ENCODE data around the gene GPR37L1.
"Not testable (repeated sequence)": the region's sequence is repeated elsewhere in the genome, so short reads cannot be mapped to it uniquely, and the experiment has no call there.

Gene GPR37L1

DNA sequence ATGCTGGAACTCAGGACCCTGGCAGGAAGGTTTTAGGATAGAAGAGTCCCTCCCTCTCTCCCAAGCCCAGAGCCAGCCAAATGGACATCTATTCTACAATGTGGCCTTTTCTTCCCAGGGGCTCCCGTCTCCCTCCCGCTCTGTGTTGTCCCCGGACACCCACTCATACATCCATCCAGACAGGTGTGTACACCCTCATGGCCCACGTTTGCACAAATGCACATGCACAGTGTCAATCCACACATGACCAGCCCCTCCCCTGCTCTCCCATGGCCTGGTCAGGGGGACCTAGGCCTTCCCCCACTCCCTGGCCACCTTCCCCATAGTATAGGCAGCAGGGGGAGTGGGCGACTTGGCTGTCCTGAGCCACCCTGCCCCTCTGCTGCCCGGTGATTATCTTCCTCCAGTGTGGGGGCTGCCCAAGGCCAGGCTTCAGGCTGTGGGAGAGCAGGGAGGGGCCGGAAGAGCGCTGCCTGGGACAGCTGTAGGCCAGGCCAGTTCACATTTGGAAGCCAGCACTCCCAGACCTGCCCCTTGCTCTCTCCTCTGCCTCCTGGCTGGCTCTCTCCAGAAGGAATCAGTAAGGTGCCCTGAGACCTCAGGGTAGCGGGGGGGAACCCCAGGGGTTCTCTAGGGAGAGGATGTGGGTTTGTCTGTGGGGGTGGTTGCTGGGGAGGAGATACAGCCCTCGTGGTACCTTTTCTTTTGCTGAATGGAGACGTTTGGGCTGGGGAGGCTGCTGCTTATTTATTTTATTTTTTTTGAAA, 41.7 kb downstream of the GPR37L1 start:
- DNase-seq (ENCODE audit: extremely low read depth, low read depth), result no peak

DNA sequence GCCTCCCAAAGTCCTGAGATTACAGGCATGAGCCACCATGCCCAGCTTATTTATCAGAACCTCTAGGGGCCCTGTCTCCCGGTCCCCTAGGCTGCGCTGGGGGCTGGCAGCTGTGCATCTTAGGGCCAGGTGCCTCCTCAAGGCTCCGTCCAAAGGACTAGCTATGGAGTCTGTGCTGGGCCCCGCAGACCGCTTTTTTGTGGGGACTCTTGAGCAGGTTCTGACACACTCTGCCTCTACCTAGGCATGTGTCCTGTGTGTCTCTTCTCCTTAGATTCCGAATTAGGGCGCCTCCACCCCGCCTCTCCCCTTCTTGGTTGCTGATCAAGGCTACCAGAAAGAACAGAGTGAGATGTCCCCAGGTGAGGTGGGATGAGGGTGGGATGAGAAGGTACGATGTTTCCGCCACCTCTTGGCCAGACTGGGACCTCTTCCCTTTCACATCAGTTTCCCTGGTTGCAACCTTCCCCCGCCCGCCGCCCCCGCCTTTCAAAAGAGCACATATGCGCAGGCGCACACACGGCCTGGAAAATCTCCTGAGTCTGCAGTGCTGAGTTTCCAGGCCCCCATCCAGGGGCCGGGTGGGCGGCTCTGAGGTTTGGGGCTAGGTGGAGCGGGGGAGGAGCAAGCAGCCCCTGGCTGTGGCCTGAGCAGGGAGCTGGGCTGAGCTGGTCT, 42.7 kb downstream of the GPR37L1 start:
- no peak overlapping the region for H3K4me3 ChIP-seq (replicated peaks; ENCODE audit: low read depth, low read length)
- no peak for DNase-seq (ENCODE audit: extremely low read depth, low read depth)
- TF ChIP-seq, protein P1, sequence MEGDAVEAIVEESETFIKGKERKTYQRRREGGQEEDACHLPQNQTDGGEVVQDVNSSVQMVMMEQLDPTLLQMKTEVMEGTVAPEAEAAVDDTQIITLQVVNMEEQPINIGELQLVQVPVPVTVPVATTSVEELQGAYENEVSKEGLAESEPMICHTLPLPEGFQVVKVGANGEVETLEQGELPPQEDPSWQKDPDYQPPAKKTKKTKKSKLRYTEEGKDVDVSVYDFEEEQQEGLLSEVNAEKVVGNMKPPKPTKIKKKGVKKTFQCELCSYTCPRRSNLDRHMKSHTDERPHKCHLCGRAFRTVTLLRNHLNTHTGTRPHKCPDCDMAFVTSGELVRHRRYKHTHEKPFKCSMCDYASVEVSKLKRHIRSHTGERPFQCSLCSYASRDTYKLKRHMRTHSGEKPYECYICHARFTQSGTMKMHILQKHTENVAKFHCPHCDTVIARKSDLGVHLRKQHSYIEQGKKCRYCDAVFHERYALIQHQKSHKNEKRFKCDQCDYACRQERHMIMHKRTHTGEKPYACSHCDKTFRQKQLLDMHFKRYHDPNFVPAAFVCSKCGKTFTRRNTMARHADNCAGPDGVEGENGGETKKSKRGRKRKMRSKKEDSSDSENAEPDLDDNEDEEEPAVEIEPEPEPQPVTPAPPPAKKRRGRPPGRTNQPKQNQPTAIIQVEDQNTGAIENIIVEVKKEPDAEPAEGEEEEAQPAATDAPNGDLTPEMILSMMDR (IDR thresholded peaks at IDR 0.05; ENCODE audit: low read depth, low read length, missing control alignments), result no peak

More for the DNA sequence above, 41.7 kb downstream of the GPR37L1 start:
- TF ChIP-seq, protein P1 (IDR thresholded peaks at IDR 0.05; ENCODE audit: low read depth, low read length, missing control alignments), result no peak
- no peak overlapping the region for H3K4me3 ChIP-seq (replicated peaks; ENCODE audit: low read depth, low read length)

DNA sequence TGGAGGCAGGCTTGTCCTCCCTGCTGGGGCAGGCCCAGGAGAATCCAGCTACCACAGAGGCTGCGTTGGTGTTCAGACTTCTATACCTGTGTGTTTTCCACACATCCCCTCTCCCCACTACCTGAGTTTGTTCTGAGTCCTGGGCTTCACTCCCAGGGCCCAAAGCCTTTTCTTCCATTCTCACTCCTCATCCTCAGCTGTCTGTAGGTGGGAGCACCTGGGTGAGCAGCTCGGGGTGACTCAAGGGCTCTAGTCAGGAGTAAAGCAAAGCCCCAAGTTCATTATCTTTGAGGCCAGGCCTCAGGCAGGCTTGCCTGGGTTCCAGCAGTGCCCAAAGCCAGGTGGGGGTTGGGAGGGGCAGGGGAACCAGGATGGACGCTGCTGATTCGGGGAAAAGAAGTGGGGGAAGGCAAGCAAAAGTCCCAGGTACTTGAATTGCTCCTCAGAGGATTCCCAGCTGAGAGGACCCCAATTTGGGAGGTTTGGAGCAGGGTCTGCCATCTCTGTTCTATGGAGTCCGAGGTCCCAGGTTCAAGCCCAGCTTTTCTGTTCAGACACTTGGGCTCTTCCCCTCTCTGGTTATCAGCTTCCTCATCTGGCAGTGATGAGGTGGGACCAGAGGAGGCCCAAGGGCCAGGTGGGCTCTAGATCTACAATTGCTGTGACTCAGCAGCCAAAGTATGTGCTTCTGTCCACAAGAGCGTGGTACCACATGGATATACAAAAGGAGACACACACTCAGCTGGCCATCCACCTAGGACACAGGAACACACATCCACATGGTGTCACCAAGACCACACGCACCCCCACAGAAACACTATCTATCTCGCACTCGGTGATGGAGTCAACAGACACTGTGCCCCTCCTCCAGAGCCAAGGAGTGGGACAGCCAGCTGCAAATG, 43.5 kb downstream of the GPR37L1 start:
- TF ChIP-seq, protein P1 (IDR thresholded peaks at IDR 0.05; ENCODE audit: low read depth, low read length, missing control alignments), result no peak
- H3K4me3 ChIP-seq (replicated peaks; ENCODE audit: low read depth, low read length), result no peak overlapping the region
- DNase-seq (ENCODE audit: extremely low read depth, low read depth), result no peak

DNA sequence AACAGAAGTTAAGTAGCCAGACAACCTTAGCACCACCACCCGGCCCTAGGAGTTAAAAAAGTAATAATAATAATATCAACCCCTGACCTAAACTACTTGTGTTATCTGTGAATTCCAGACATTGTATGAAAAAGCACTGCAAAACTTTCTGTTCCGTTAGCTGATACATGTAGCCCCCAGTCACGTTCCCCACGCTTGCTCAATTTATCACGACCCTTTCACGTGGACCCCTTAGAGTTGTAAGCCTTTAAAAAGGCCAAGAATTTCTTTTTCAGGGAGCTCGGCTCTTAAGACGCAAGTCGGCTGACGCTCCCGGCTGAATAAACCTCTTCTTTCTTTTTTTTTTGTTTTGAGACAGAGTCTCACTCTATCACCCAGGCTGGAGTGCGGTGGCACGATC, 44.3 kb downstream of the GPR37L1 start:
- DNase-seq (ENCODE audit: extremely low read depth, low read depth); H3K4me3 ChIP-seq (replicated peaks; ENCODE audit: low read depth, low read length): not testable (repeated sequence)

DNA sequence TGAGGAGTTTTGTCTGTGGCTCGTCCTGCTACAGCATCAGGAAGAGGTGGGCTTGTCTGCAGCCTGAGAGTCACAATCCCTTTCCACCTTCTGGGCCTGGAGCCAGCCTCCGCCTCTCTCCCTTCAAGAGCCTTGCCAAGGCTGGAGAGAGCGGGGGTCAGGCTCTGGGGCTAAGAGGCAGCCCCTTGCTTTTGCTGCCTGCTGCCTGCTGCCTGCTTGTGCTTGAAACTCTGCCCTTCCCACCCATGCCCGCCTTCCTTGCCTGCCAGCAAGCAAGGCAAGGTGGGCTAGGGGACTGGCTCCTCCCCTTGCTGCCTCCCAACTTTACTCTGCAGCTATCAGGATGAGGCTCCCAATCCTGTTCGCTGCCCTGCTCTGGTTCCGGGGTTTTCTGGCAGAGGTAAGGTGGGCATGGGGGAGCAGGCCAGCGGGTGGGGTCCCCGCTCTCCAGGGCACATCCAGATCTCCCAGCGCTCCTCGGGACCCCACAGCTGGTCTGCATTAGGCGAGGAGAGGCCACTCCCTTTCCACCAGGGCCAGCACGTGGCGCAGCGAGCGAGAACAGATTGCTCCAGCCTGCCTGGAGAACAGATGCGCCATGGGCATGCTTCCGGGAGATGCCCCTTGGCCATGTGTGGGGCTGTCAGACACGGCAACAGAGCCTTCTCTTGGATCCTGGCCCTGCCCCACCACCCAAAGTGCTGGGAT, 45.1 kb downstream of the GPR37L1 start:
- H3K4me3 ChIP-seq (replicated peaks; ENCODE audit: low read depth, low read length), result peak overlapping the region; percentile 43
- TF ChIP-seq, protein P1 (IDR thresholded peaks at IDR 0.05; ENCODE audit: low read depth, low read length, missing control alignments), result no peak
- peak; percentile 76 for DNase-seq (ENCODE audit: extremely low read depth, low read depth)

DNA sequence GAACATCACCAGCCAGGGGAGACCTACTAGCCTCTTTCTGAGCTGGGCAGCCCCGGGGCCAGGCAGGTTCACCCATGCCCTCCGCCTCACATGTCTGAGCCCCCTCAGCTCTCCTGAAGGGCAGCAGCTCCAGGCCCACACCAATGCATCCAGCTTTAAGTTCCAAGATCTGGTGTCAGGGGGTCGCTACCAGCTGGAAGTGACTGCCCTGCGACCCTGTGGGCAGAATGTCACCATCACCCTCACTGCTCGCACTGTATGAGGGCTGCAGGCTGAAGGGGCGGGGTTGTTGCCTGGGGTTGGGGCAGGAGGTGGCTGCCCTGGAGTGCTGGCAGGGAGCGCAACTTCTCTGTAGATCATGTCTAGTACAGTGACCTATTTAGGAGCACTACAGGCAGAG, 46.1 kb downstream of the GPR37L1 start:
- H3K4me3 ChIP-seq (replicated peaks; ENCODE audit: low read depth, low read length), result peak overlapping the region; percentile 43
- TF ChIP-seq, protein P1 (IDR thresholded peaks at IDR 0.05; ENCODE audit: low read depth, low read length, missing control alignments), result no peak
- no peak for DNase-seq (ENCODE audit: extremely low read depth, low read depth)

Measured in HFF-Myc (cell line).